HepG2 (cell line): ENCODE data around the gene ACSS1. TPM values are rescaled to one million over a fixed set of nuclear protein-coding genes. Genes with fewer than 3 reads are reported as not detected.

Source experiments
- ARHGAP35 ChIP-seq: sonication (generic); formaldehyde crosslinking; IDR thresholded peaks from 2 replicates; pipeline ENCODE4 v1.9.0; 2022; ENCODE audit warnings: mild to moderate bottlenecking, inconsistent platforms, moderate library complexity, missing genetic modification reagents, borderline replicate concordance
- ARID2 ChIP-seq: sonication (generic); formaldehyde crosslinking; IDR thresholded peaks from 2 replicates; pipeline ENCODE4 v1.8.1; 2022; ENCODE audit warnings: mild to moderate bottlenecking, missing genetic modification reagents, borderline replicate concordance
- HIVEP1 ChIP-seq: sonication (generic); formaldehyde crosslinking; IDR thresholded peaks from 2 replicates; pipeline ENCODE4 v1.4.0; 2020; ENCODE audit warnings: mild to moderate bottlenecking, missing genetic modification reagents
- HMGA1 ChIP-seq: sonication (generic); formaldehyde crosslinking; conservative IDR thresholded peaks from 2 replicates; pipeline ENCODE4 v1.4.0; 2020; ENCODE audit warnings: missing genetic modification reagents
- KLF6 ChIP-seq: IDR thresholded peaks from 2 replicates; pipeline ENCODE4 v1.8.0; 2016; ENCODE audit warnings: missing biosample characterization, missing genetic modification reagents
- KMT2A ChIP-seq: sonication (generic); formaldehyde crosslinking; IDR thresholded peaks from 2 replicates; pipeline ENCODE4 v1.4.0; 2020; ENCODE audit warnings: missing genetic modification reagents
- MTF1 ChIP-seq: sonication (generic); formaldehyde crosslinking; IDR thresholded peaks from 2 replicates; pipeline ENCODE4 v1.5.0; 2020; ENCODE audit warnings: missing genetic modification reagents
- MYPOP ChIP-seq: sonication (generic); formaldehyde crosslinking; IDR thresholded peaks from 2 replicates; pipeline ENCODE4 v1.8.1; 2023; ENCODE audit warnings: mild to moderate bottlenecking, moderate library complexity, missing genetic modification reagents
- NR1H2 ChIP-seq: sonication (generic); formaldehyde crosslinking; IDR thresholded peaks from 2 replicates; pipeline ENCODE4 v1.8.1; 2022; ENCODE audit warnings: low read depth, missing genetic modification reagents, borderline replicate concordance
- NR3C1 ChIP-seq: sonication (generic); formaldehyde crosslinking; IDR thresholded peaks from 2 replicates; pipeline ENCODE4 v1.4.0; 2020; ENCODE audit warnings: missing genetic modification reagents
- PATZ1 ChIP-seq: sonication (generic); formaldehyde crosslinking; IDR thresholded peaks from 2 replicates; pipeline ENCODE4 v1.4.0; 2020; ENCODE audit warnings: missing genetic modification reagents
- PAX8 ChIP-seq: sonication (generic); formaldehyde crosslinking; IDR thresholded peaks from 2 replicates; pipeline ENCODE4 v1.8.0; 2022; ENCODE audit warnings: mild to moderate bottlenecking, missing genetic modification reagents, borderline replicate concordance
- PRMT3 ChIP-seq: sonication (generic); formaldehyde crosslinking; IDR thresholded peaks from 2 replicates; pipeline ENCODE4 v1.8.1; 2022; ENCODE audit warnings: low read depth, mild to moderate bottlenecking, moderate library complexity, missing genetic modification reagents, borderline replicate concordance
- SALL1 ChIP-seq: sonication (generic); formaldehyde crosslinking; IDR thresholded peaks from 2 replicates; pipeline ENCODE4 v1.8.0; 2022; ENCODE audit warnings: mild to moderate bottlenecking, missing genetic modification reagents
- SATB2 ChIP-seq: sonication (generic); formaldehyde crosslinking; IDR thresholded peaks from 2 replicates; pipeline ENCODE4 v1.5.0; 2020; ENCODE audit warnings: missing genetic modification reagents
- SMAD1 ChIP-seq: sonication (generic); formaldehyde crosslinking; IDR thresholded peaks from 2 replicates; pipeline ENCODE4 v1.4.0; 2020; ENCODE audit warnings: missing genetic modification reagents, low read depth, mild to moderate bottlenecking, borderline replicate concordance
- SNAI1 ChIP-seq: sonication (generic); formaldehyde crosslinking; IDR thresholded peaks from 2 replicates; pipeline ENCODE4 v1.5.0; 2020; ENCODE audit warnings: mild to moderate bottlenecking, missing genetic modification reagents, borderline replicate concordance
- SNAPC5 ChIP-seq: sonication (generic); formaldehyde crosslinking; IDR thresholded peaks from 2 replicates; pipeline ENCODE4 v1.8.1; 2023; ENCODE audit warnings: mild to moderate bottlenecking, missing genetic modification reagents, borderline replicate concordance
- TAF15 ChIP-seq: fragments of 200-400 bp; formaldehyde crosslinking; IDR thresholded peaks from one replicate; pipeline ENCODE4 v1.6.1; 2018; ENCODE audit warnings: mild to moderate bottlenecking, low read depth, low read length; ENCODE audit not compliant: poor library complexity, severe bottlenecking
- TOPORS ChIP-seq: sonication (generic); formaldehyde crosslinking; IDR thresholded peaks from 2 replicates; pipeline ENCODE4 v1.8.0; 2023; ENCODE audit warnings: mild to moderate bottlenecking, missing genetic modification reagents
- ZBTB38 ChIP-seq: sonication (generic); formaldehyde crosslinking; IDR thresholded peaks from 2 replicates; pipeline ENCODE4 v1.5.1; 2020; ENCODE audit warnings: mild to moderate bottlenecking, missing genetic modification reagents
- ZFAT ChIP-seq: sonication (generic); formaldehyde crosslinking; conservative IDR thresholded peaks from 2 replicates; pipeline ENCODE4 v1.8.1; 2023; ENCODE audit warnings: missing genetic modification reagents, inconsistent platforms
- ZNF264 ChIP-seq: sonication (generic); formaldehyde crosslinking; IDR thresholded peaks from 2 replicates; pipeline ENCODE4 v1.4.0; 2020; ENCODE audit warnings: missing genetic modification reagents
- ZNF331 ChIP-seq: sonication (generic); formaldehyde crosslinking; IDR thresholded peaks from 2 replicates; pipeline ENCODE4 v1.4.0; 2020; ENCODE audit warnings: missing genetic modification reagents
- ZNF367 ChIP-seq: sonication (generic); formaldehyde crosslinking; IDR thresholded peaks from 2 replicates; pipeline ENCODE4 v1.4.0; 2020; ENCODE audit warnings: missing genetic modification reagents, borderline replicate concordance
- ZNF570 ChIP-seq: sonication (generic); formaldehyde crosslinking; IDR thresholded peaks from 2 replicates; pipeline ENCODE4 v1.4.0; 2020; ENCODE audit warnings: mild to moderate bottlenecking, missing genetic modification reagents, borderline replicate concordance
- ZNF780A ChIP-seq: sonication (generic); formaldehyde crosslinking; IDR thresholded peaks from 2 replicates; pipeline ENCODE4 v1.8.0; 2022; ENCODE audit warnings: mild to moderate bottlenecking, missing genetic modification reagents, moderate library complexity
- ZNF891 ChIP-seq: sonication (generic); formaldehyde crosslinking; IDR thresholded peaks from 2 replicates; pipeline ENCODE4 v1.5.0; 2020; ENCODE audit warnings: mild to moderate bottlenecking, missing genetic modification reagents
- polyA plus RNA-seq, 8 experiments: library from polyadenylated mRNA; depleted of rRNA in 3 of 8; stranded (reverse) in 7 of 8; unstranded in 1 of 8; fragments of >200 nt; fragmentation: Illumina TruSeq in 4 of 8; extraction: Trizol in 4 of 8; gene quantifications; 2 replicates each; pipeline versions ENCODE4 v1.2.1 to v1.2.3, GENCODE V29; 2011 to 2016; ENCODE audit warnings: low read depth in 4 of 8, missing spikeins in 1 of 8, mixed read lengths in 1 of 8; ENCODE audit not compliant: insufficient read depth in 1 of 8
- total RNA-seq, 5 experiments: library from RNA; depleted of rRNA; stranded (reverse); fragments of >200 nt; fragmentation: Illumina TruSeq; extraction: Trizol; gene quantifications; 2 replicates each; pipeline ENCODE4 v1.2.3, GENCODE V29; 2016; ENCODE audit warnings: low read depth in 1 of 5

ACSS1 gene
- total and polyA plus RNA-seq, 2 of the 13 experiments (the other 11 are each of a cell fraction or from before 2014, with no cell fraction given), result 15.2 to 41.6 TPM

GRCh38 chr20:25058051-25058846 lies at the start of gene ACSS1 (continued):
- TF ChIP-seq PATZ1, result peak; percentile 74
- TF ChIP-seq SNAI1 (CRISPR knock-in tag), result no peak
- no peak for TF ChIP-seq NR1H2 (CRISPR knock-in tag)
- TF ChIP-seq ZNF264, result peak; percentile 39; the same call in 1 of the 2 replicates
- no peak for TF ChIP-seq HMGA1 (CRISPR knock-in tag)
- TF ChIP-seq SMAD1 (CRISPR knock-in tag), result 0 out of 2 replicates have a peak, but pooled peaks have one; percentile 37
- TF ChIP-seq KMT2A (CRISPR knock-in tag), result peak; percentile 48; the same call in 1 of the 2 replicates
- TF ChIP-seq ZNF570 (CRISPR knock-in tag), result peak; percentile 29; the same call in 1 of the 2 replicates
- TF ChIP-seq ZNF331 (CRISPR knock-in tag), result 0 out of 2 replicates have a peak, but pooled peaks have one; percentile 11
- TF ChIP-seq NR3C1 (CRISPR knock-in tag), result no peak
- no peak for TF ChIP-seq PAX8 (CRISPR knock-in tag)
- TF ChIP-seq KLF6, result no peak
- TF ChIP-seq SATB2 (CRISPR knock-in tag), result peak; percentile 72; the same call in 1 of the 2 replicates
- TF ChIP-seq MTF1 (CRISPR knock-in tag), result peak; percentile 56; the same call in 1 of the 2 replicates
- TF ChIP-seq ZNF891, result no peak
- TF ChIP-seq ARHGAP35 (CRISPR knock-in tag), result peak; percentile 75; the same call in 1 of the 2 replicates
- TF ChIP-seq ZBTB38, result peak; percentile 41; the same call in 1 of the 2 replicates
- TF ChIP-seq ZNF367, result peak; percentile 88
- TF ChIP-seq TOPORS (CRISPR knock-in tag), result no peak
- 0 out of 2 replicates have a peak, but pooled peaks have one; percentile 20 for TF ChIP-seq SALL1 (CRISPR knock-in tag)
- TF ChIP-seq ARID2 (CRISPR knock-in tag), result no peak
- TF ChIP-seq SNAPC5 (CRISPR knock-in tag), result no peak
- 0 out of 2 replicates have a peak, but pooled peaks have one; percentile 40 for TF ChIP-seq ZFAT (CRISPR knock-in tag)
- TF ChIP-seq PRMT3 (CRISPR knock-in tag), result no peak
- TF ChIP-seq HIVEP1, result 0 out of 2 replicates have a peak, but pooled peaks have one; percentile 20
- no peak for TF ChIP-seq ZNF780A (CRISPR knock-in tag)
- no peak for TF ChIP-seq MYPOP (CRISPR knock-in tag)
- peak; percentile 46 for TF ChIP-seq TAF15
